ENCODE results near the gene TTC39B. TPM values are rescaled to one million over a fixed set of nuclear protein-coding genes. Genes with fewer than 3 reads are reported as not detected.

Gene TTC39B
- total RNA-seq, 1 donor from 2014 or later, result 8.5 TPM

GRCh38 chr9:15191378-15191777, 115.6 kb downstream of the TTC39B start:
- H3K27ac Mint-ChIP-seq, result no peak overlapping the region
- H3K27me3 Mint-ChIP-seq, result no peaks in the 10 kb centered on the region
- H3K36me3 Mint-ChIP-seq, result peaks cover 9% of the 10 kb centered on the region
- TF ChIP-seq CTCF (conservative IDR thresholded peaks at IDR 0.05), result no peak
- H3K4me3 Mint-ChIP-seq, result no peak overlapping the region
- H3K9me3 Mint-ChIP-seq, result peaks cover 4% of the 10 kb centered on the region
- no peak for DNase-seq (ENCODE audit: extremely low spot score, unreplicated experiment)
- peaks cover 19% of the 10 kb centered on the region for H3K4me1 Mint-ChIP-seq (ENCODE audit: unreplicated experiment)

- no peak overlapping the region for H3K4me3 Mint-ChIP-seq
- no peaks in the 10 kb centered on the region for H3K27me3 Mint-ChIP-seq
- TF ChIP-seq CTCF (conservative IDR thresholded peaks at IDR 0.05), result no peak
- peaks cover 19% of the 10 kb centered on the region for H3K4me1 Mint-ChIP-seq (ENCODE audit: unreplicated experiment)
- no peaks in the 10 kb centered on the region for H3K9me3 Mint-ChIP-seq
- peaks cover 5% of the 10 kb centered on the region for H3K36me3 Mint-ChIP-seq
- no peak overlapping the region for H3K27ac Mint-ChIP-seq
- DNase-seq (ENCODE audit: extremely low spot score, unreplicated experiment), result no peak
Measured at GRCh38 chr9:15189481-15189880, 117.5 kb downstream of the TTC39B start.

- no peaks in the 10 kb centered on the region for H3K9me3 Mint-ChIP-seq
- no peak overlapping the region for H3K27ac Mint-ChIP-seq
- peaks cover 5% of the 10 kb centered on the region for H3K36me3 Mint-ChIP-seq
Measured at GRCh38 chr9:15187589-15187988, 119.4 kb downstream of the TTC39B start.

GRCh38 chr9:15182730-15183129, 124.3 kb downstream of the TTC39B start:
- Mint-ChIP-seq H3K4me3 (no peak overlapping the region), H3K27me3 (no peaks in the 10 kb centered on the region), H3K9me3 (no peaks in the 10 kb centered on the region), H3K36me3 (peaks cover 13% of the 10 kb centered on the region), H3K4me1 (ENCODE audit: unreplicated experiment) (peaks cover 21% of the 10 kb centered on the region), H3K27ac (no peak overlapping the region)
- no peak for TF ChIP-seq CTCF (conservative IDR thresholded peaks at IDR 0.05)
- no peak for DNase-seq (ENCODE audit: extremely low spot score, unreplicated experiment)

More at GRCh38 chr9:15187589-15187988, 119.4 kb downstream of the TTC39B start:
- peaks cover 27% of the 10 kb centered on the region for H3K4me1 Mint-ChIP-seq (ENCODE audit: unreplicated experiment)
- H3K4me3 Mint-ChIP-seq, result no peak overlapping the region
- no peaks in the 10 kb centered on the region for H3K27me3 Mint-ChIP-seq
- no peak for TF ChIP-seq CTCF (conservative IDR thresholded peaks at IDR 0.05)
- no peak for DNase-seq (ENCODE audit: extremely low spot score, unreplicated experiment)

- Mint-ChIP-seq H3K9me3 (no peaks in the 10 kb centered on the region), H3K4me3 (peak overlapping the region; percentile 2), H3K36me3 (peaks cover 13% of the 10 kb centered on the region), H3K27me3 (no peaks in the 10 kb centered on the region), H3K27ac (peak overlapping the region; percentile 26), H3K4me1 (ENCODE audit: unreplicated experiment) (peaks cover 19% of the 10 kb centered on the region)
- no peak for DNase-seq (ENCODE audit: extremely low spot score, unreplicated experiment)
- no peak for TF ChIP-seq CTCF (conservative IDR thresholded peaks at IDR 0.05)
Measured at GRCh38 chr9:15182101-15182551, 124.9 kb downstream of the TTC39B start.

- no peaks in the 10 kb centered on the region for H3K9me3 Mint-ChIP-seq
- H3K27me3 Mint-ChIP-seq, result no peaks in the 10 kb centered on the region
- H3K4me3 Mint-ChIP-seq, result no peak overlapping the region
- H3K4me1 Mint-ChIP-seq (ENCODE audit: unreplicated experiment), result peaks cover 19% of the 10 kb centered on the region
- H3K27ac Mint-ChIP-seq, result no peak overlapping the region
- no peak for TF ChIP-seq CTCF (conservative IDR thresholded peaks at IDR 0.05)
- DNase-seq (ENCODE audit: extremely low spot score, unreplicated experiment), result no peak
- H3K36me3 Mint-ChIP-seq, result peaks cover 18% of the 10 kb centered on the region
Measured at GRCh38 chr9:15180124-15180523, 126.9 kb downstream of the TTC39B start.

Data from type B pancreatic cell (in vitro differentiated cells).